Measurements from ENCODE around the gene CFAP126. TPM values are rescaled to one million over a fixed set of nuclear protein-coding genes. Genes with fewer than 3 reads are reported as not detected.

The CFAP126 gene
- total and polyA plus RNA-seq, 10 donors = not detected

DNA sequence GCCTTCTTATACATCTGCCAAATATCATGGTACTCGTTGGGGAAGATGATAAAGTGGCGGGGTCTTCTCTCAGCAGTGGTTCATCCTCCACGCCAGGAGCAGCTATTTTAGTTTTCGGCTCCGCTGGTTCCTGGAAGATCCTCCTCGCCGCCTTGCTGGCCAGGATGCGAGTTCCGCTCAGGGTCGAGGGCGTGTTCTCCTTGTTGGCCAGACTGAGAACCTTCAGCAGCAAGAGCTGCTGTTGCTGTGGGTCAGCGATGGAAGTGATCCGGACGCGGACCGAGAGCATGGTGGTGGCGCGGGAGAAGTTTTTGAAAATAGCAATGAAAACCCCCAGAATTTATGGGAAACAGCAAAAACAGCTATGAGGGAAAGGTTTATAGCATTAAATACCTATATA lies 11.4 kb upstream of the CFAP126 start:
- DNase-seq = no peak
- TF ChIP-seq POLR2A (IDR thresholded peaks at IDR 0.05) (no peak), POLR2AphosphoS5 (IDR thresholded peaks at IDR 0.05) (peak in 1 of 3 donors; percentile 28)
- 70 to 91% (median 86%) methylated on average over 18 of the region's 18 CpGs for WGBS, 5 donors
- H3K27me3 ChIP-seq (replicated peaks in 1 of 7) = no peaks in the 10 kb centered on the region
- H3K36me3 ChIP-seq = no peaks in the 10 kb centered on the region
- H3K27ac ChIP-seq = no peak overlapping the region
- intact Hi-C loops (cut with DNase I; ENCODE audit: low total_unique reads) = no loop called here
- H3K4me3 ChIP-seq = no peak overlapping the region
- no peaks in the 10 kb centered on the region for H3K9me3 ChIP-seq
- H3K4me1 ChIP-seq = peaks cover 3 to 16% (median 13%) of the 10 kb centered on the region in 6 donors

DNA sequence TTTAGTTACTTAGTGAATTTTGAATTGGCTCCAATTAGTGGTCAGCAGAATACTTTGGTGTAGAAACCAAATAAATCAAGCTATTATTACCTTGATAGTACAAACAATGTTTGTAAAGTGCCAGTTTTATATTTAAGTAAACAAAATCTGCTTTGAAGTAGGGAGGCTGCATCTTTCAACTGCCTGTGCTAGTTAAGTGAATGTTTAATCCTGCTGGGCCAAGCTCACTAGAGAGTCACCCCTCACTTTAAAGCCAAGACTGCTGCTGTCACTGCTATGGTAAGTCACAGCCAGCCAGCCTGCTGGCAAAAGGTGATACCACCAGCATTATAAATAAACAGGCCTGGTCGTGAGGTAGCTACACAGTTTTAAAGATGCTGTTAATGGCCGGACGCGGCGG lies 10.3 kb upstream of the CFAP126 start:
- Histone ChIP-seq H3K36me3 (no peaks in the 10 kb centered on the region), H3K9me3 (no peaks in the 10 kb centered on the region), H3K4me3 (no peak overlapping the region), H3K27ac (no peak overlapping the region), H3K4me1 (peaks cover 3 to 16% (median 12%) of the 10 kb centered on the region in 6 donors), H3K27me3 (replicated peaks in 1 of 7) (no peaks in the 10 kb centered on the region)
- no peak for TF ChIP-seq POLR2A (IDR thresholded peaks at IDR 0.05)
- no peak for TF ChIP-seq POLR2AphosphoS5 (IDR thresholded peaks at IDR 0.05)
- TF ChIP-seq, protein P1, sequence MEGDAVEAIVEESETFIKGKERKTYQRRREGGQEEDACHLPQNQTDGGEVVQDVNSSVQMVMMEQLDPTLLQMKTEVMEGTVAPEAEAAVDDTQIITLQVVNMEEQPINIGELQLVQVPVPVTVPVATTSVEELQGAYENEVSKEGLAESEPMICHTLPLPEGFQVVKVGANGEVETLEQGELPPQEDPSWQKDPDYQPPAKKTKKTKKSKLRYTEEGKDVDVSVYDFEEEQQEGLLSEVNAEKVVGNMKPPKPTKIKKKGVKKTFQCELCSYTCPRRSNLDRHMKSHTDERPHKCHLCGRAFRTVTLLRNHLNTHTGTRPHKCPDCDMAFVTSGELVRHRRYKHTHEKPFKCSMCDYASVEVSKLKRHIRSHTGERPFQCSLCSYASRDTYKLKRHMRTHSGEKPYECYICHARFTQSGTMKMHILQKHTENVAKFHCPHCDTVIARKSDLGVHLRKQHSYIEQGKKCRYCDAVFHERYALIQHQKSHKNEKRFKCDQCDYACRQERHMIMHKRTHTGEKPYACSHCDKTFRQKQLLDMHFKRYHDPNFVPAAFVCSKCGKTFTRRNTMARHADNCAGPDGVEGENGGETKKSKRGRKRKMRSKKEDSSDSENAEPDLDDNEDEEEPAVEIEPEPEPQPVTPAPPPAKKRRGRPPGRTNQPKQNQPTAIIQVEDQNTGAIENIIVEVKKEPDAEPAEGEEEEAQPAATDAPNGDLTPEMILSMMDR (IDR thresholded peaks at IDR 0.05 in 8 of 11, conservative IDR thresholded peaks at IDR 0.05 in 3 of 11) = no peak
- no peak for DNase-seq
- WGBS, 5 donors = 91 to 100% (median 96%) methylated on average over 5 of the region's 5 CpGs
- intact Hi-C loops (cut with DNase I; ENCODE audit: low total_unique reads) = no loop called here

DNA sequence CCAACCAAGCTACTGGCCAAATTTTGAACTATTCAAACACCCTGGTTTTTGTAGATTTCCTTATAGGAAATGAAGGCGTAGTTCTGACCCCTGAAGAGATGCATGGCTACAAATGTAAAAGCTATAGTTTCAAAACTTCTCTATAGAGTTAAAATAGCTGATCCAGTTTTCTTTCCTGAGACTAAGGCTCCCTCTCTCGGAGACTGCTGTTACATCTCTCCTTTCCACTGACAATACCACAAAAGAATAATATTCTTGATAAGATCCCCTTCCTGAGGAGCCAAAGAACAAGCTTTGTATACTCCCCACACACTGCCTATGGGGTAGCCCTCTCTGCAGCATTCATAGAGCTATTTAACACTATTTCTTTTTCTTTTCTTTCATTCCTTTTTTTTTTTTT lies 6.7 kb upstream of the CFAP126 start:
- Histone ChIP-seq H3K4me3 (no peak overlapping the region), H3K27me3 (replicated peaks in 1 of 7) (no peaks in the 10 kb centered on the region), H3K36me3 (no peaks in the 10 kb centered on the region), H3K27ac (no peak overlapping the region), H3K9me3 (no peaks in the 10 kb centered on the region), H3K4me1 (no peaks in the 10 kb centered on the region)
- no peak for DNase-seq
- TF ChIP-seq POLR2AphosphoS5 (IDR thresholded peaks at IDR 0.05) (no peak), POLR2A (IDR thresholded peaks at IDR 0.05) (no peak)
- TF ChIP-seq, protein P1 (IDR thresholded peaks at IDR 0.05 in 8 of 11, conservative IDR thresholded peaks at IDR 0.05 in 3 of 11) = peak in 1 of 11 experiments; percentile 17
- intact Hi-C loops (cut with DNase I; ENCODE audit: low total_unique reads) = loop anchor here (5.0 kb wide), 1 partner anchor 147 kb away; the partner anchor contains the start of gene TOMM40L
- WGBS, 5 donors = 26 to 58% (median 43%) methylated on average over 2 of the region's 2 CpGs

DNA sequence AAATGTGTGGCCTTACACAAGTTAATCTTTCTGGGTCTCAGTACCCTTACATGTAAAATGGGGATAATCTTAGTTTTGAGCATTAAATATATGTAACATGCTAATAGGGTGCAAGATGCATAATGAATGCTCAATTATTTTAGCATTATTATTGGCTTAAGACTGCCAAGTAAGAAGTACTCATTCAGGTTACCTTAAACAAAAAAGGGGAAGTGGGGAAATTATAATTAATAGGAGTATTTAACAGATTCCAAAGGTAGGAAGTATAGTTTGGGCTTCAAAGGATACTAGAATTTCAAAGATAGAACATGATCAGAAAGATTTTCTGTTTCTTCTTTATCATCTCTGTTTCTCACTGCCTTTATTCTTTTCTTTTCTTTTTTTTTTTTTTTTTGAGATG lies 5.8 kb upstream of the CFAP126 start:
- Histone ChIP-seq H3K36me3 (peaks cover 0 to 1% (median 0%) of the 10 kb centered on the region in 6 donors), H3K27ac (no peak overlapping the region), H3K4me1 (no peaks in the 10 kb centered on the region), H3K27me3 (replicated peaks in 1 of 7) (no peaks in the 10 kb centered on the region), H3K9me3 (no peaks in the 10 kb centered on the region), H3K4me3 (no peak overlapping the region)
- DNase-seq = no peak
- intact Hi-C loops (cut with DNase I; ENCODE audit: low total_unique reads) = loop anchor here (5.0 kb wide), 1 partner anchor 146 kb away; the partner anchor contains the start of gene TOMM40L
- TF ChIP-seq POLR2A (IDR thresholded peaks at IDR 0.05) = no peak
- TF ChIP-seq, protein P1 (IDR thresholded peaks at IDR 0.05 in 8 of 11, conservative IDR thresholded peaks at IDR 0.05 in 3 of 11) = no peak
- no peak for TF ChIP-seq POLR2AphosphoS5 (IDR thresholded peaks at IDR 0.05)

DNA sequence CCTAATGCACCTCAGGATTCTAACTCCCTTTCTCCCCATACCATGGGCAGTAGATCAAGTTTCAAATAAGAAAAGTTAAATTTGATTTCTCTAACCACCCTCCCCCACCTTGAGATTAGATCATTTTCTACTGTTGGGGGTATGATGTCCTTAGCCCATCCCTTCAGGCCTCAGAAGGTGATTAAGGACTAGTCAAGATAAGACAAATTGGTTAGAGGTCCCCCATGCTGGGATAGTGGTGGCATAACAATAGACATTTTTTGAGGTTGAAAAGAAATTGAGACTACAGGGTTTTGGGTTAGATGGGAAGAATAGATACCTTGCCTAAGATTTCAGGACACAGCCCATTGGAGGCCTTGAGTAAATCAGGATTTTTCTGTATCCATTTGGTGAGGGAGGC lies 2.5 kb downstream of the CFAP126 start:
- Histone ChIP-seq H3K27ac (no peak overlapping the region), H3K36me3 (peaks cover 0 to 70% (median 12%) of the 10 kb centered on the region in 6 donors), H3K4me3 (no peak overlapping the region), H3K9me3 (no peaks in the 10 kb centered on the region), H3K4me1 (peaks cover 0 to 19% (median 7%) of the 10 kb centered on the region in 6 donors), H3K27me3 (replicated peaks in 1 of 7) (no peaks in the 10 kb centered on the region)
- DNase-seq = no peak
- TF ChIP-seq, protein P1 (IDR thresholded peaks at IDR 0.05 in 8 of 11, conservative IDR thresholded peaks at IDR 0.05 in 3 of 11) = no peak
- no peak for TF ChIP-seq POLR2AphosphoS5 (IDR thresholded peaks at IDR 0.05)
- TF ChIP-seq POLR2A (IDR thresholded peaks at IDR 0.05) = no peak
- intact Hi-C loops (cut with DNase I; ENCODE audit: low total_unique reads) = loop anchor here (10.0 kb wide), 1 partner anchor 50 kb away; the partner anchor contains the start of gene SDHC
